Measurements from ENCODE around the gene TUBGCP2.

TUBGCP2 gene

GRCh38 chr10:133264461-133264860, 44.2 kb downstream of the TUBGCP2 start:
- Histone ChIP-seq H3K4me3 (no peak overlapping the region), H3K4me1 (peaks cover 50 to 65% (median 57%) of the 10 kb centered on the region in 10 experiments), H3K4me2 (peak overlapping the region; percentile 9 to 91 (median 78); a peak in 19 of 22 replicates), H3K27ac (no peak overlapping the region), H3K9me3 (replicated peaks in 1 of 11) (no peaks in the 10 kb centered on the region), H3K9ac (no peak overlapping the region), H3K36me3 (peaks cover 0 to 22% (median 0%) of the 10 kb centered on the region in 11 experiments; a peak in 7 of 22 replicates), H4K20me1 (peaks cover 0 to 16% (median 0%) of the 10 kb centered on the region in 11 experiments; a peak in 7 of 22 replicates), H3K27me3 (peaks cover 0 to 19% (median 6%) of the 10 kb centered on the region in 11 experiments; a peak in 9 of 22 replicates)
- no peak for TF ChIP-seq Cebpa-rat (IDR thresholded peaks at IDR 0.05)

GRCh38 chr10:133263674-133264073, 45.0 kb downstream of the TUBGCP2 start:
- Histone ChIP-seq H3K4me3 (no peak overlapping the region), H3K27me3 (peaks cover 0 to 19% (median 6%) of the 10 kb centered on the region in 11 experiments; a peak in 10 of 22 replicates), H3K9ac (peak overlapping the region in 1 of 11 experiments; percentile 10; a peak in 1 of 22 replicates), H3K4me1 (peaks cover 50 to 71% (median 56%) of the 10 kb centered on the region in 10 experiments), H4K20me1 (peaks cover 0 to 14% (median 0%) of the 10 kb centered on the region in 11 experiments; a peak in 6 of 22 replicates), H3K9me3 (replicated peaks in 1 of 11) (no peaks in the 10 kb centered on the region), H3K4me2 (peak overlapping the region; percentile 34 to 91 (median 78); a peak in 20 of 22 replicates), H3K27ac (no peak overlapping the region), H3K36me3 (peaks cover 0 to 14% (median 0%) of the 10 kb centered on the region in 11 experiments; a peak in 6 of 22 replicates)
- no peak for TF ChIP-seq Cebpa-rat (IDR thresholded peaks at IDR 0.05)

DNA sequence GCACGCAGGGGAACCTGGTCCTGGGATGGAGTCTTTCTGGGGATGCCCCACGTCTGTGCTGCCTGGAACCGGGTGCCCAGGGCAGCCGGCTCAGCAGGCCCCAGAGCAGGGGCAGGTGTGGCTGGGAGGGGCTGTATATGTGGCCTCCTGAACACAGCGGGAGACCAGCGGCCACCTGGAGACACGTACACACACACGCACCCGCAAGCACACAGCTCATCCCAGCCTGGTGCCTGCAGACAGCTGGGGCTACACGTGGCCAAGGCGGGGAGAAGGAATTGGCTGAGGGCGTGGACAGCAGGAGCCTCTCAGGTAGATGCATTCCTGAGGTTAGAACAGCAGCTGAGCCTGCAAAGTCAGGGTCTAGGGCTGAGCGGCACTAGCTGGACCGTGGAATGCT, 46.0 kb downstream of the TUBGCP2 start:
- Histone ChIP-seq H4K20me1 (peaks cover 0 to 23% (median 0%) of the 10 kb centered on the region in 11 experiments; a peak in 6 of 22 replicates), H3K27me3 (peaks cover 0 to 19% (median 6%) of the 10 kb centered on the region in 11 experiments; a peak in 10 of 22 replicates), H3K4me3 (peak overlapping the region in 6 of 10 experiments; percentile 31 to 57 (median 46); a peak in 9 of 20 replicates), H3K9ac (peak overlapping the region in 6 of 11 experiments; percentile 26 to 66 (median 47); a peak in 8 of 22 replicates), H3K9me3 (replicated peaks in 1 of 11) (no peaks in the 10 kb centered on the region), H3K4me2 (peak overlapping the region; percentile 71 to 94 (median 79)), H3K36me3 (peaks cover 0 to 5% (median 0%) of the 10 kb centered on the region in 11 experiments; a peak in 2 of 22 replicates), H3K4me1 (peaks cover 60 to 81% (median 66%) of the 10 kb centered on the region in 10 experiments), H3K27ac (peak overlapping the region in 5 of 11 experiments; percentile 8 to 48 (median 37); a peak in 6 of 22 replicates)
- TF ChIP-seq Cebpa-rat (IDR thresholded peaks at IDR 0.05), result no peak

GRCh38 chr10:133261726-133262325, 46.8 kb downstream of the TUBGCP2 start:
- H3K4me2 ChIP-seq, result peak overlapping the region; percentile 86 to 100 (median 97)
- peaks cover 0 to 23% (median 0%) of the 10 kb centered on the region in 11 experiments; a peak in 6 of 22 replicates for H4K20me1 ChIP-seq
- H3K9me3 ChIP-seq (replicated peaks in 1 of 11), result no peaks in the 10 kb centered on the region
- peaks cover 68 to 89% (median 75%) of the 10 kb centered on the region in 10 experiments for H3K4me1 ChIP-seq
- peak overlapping the region; percentile 82 to 90 (median 86) for H3K9ac ChIP-seq
- H3K27ac ChIP-seq, result peak overlapping the region; percentile 81 to 100 (median 92)
- peaks cover 0 to 19% (median 6%) of the 10 kb centered on the region in 11 experiments; a peak in 10 of 22 replicates for H3K27me3 ChIP-seq
- H3K4me3 ChIP-seq, result peak overlapping the region; percentile 57 to 75 (median 64)
- no peak for TF ChIP-seq Cebpa-rat (IDR thresholded peaks at IDR 0.05)
- no peaks in the 10 kb centered on the region for H3K36me3 ChIP-seq

- Histone ChIP-seq H3K4me1 (peaks cover 75 to 92% (median 82%) of the 10 kb centered on the region in 10 experiments), H3K9me3 (replicated peaks in 1 of 11) (no peaks in the 10 kb centered on the region), H3K27ac (peak overlapping the region; percentile 81 to 100 (median 92)), H3K9ac (peak overlapping the region; percentile 82 to 90 (median 86)), H3K4me2 (peak overlapping the region; percentile 86 to 100 (median 97)), H3K36me3 (no peaks in the 10 kb centered on the region), H4K20me1 (peaks cover 0 to 20% (median 0%) of the 10 kb centered on the region in 11 experiments; a peak in 6 of 22 replicates), H3K27me3 (peaks cover 0 to 19% (median 6%) of the 10 kb centered on the region in 11 experiments; a peak in 10 of 22 replicates), H3K4me3 (peak overlapping the region; percentile 57 to 75 (median 64))
- TF ChIP-seq Cebpa-rat (IDR thresholded peaks at IDR 0.05), result no peak
Observed at GRCh38 chr10:133260895-133261725, 47.6 kb downstream of the TUBGCP2 start.

DNA sequence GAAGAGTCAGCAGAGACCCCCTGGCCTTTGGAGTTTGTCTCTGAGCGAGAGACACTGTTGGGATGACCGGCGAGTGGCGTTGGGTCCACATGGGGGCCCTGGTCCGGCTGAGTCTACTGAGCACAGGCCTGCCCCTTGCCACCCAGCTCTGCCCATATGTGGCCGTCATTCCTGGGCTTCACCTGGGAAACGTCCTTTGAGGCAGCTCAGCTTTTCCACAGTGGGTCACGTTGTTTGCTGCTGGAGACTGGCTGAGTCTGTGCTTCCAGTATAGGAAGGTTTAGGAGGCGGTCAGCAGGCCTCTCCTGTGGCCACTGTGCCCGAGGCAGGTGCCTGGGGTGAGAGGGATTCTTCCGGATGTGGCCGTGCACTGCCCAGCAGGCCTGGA, 49.1 kb downstream of the TUBGCP2 start:
- peaks cover 0 to 20% (median 0%) of the 10 kb centered on the region in 11 experiments; a peak in 6 of 22 replicates for H4K20me1 ChIP-seq
- no peak for TF ChIP-seq Cebpa-rat (IDR thresholded peaks at IDR 0.05)
- H3K36me3 ChIP-seq, result no peaks in the 10 kb centered on the region
- no peaks in the 10 kb centered on the region for H3K9me3 ChIP-seq (replicated peaks in 1 of 11)
- H3K9ac ChIP-seq, result peak overlapping the region; percentile 78 to 95 (median 85); a peak in 20 of 22 replicates
- H3K27me3 ChIP-seq, result peaks cover 0 to 19% (median 6%) of the 10 kb centered on the region in 11 experiments; a peak in 10 of 22 replicates
- H3K27ac ChIP-seq, result peak overlapping the region; percentile 91 to 100 (median 96); a peak in 21 of 22 replicates
- peak overlapping the region; percentile 86 to 100 (median 97) for H3K4me2 ChIP-seq
- H3K4me3 ChIP-seq, result peak overlapping the region in 8 of 10 experiments; percentile 10 to 75 (median 54); a peak in 15 of 20 replicates
- peaks cover 87 to 93% (median 91%) of the 10 kb centered on the region in 10 experiments for H3K4me1 ChIP-seq

GRCh38 chr10:133258818-133259601, 49.7 kb downstream of the TUBGCP2 start:
- H3K27ac ChIP-seq, result peak overlapping the region; percentile 91 to 100 (median 97)
- no peaks in the 10 kb centered on the region for H3K9me3 ChIP-seq (replicated peaks in 1 of 11)
- H3K36me3 ChIP-seq, result no peaks in the 10 kb centered on the region
- peaks cover 0 to 20% (median 0%) of the 10 kb centered on the region in 11 experiments; a peak in 4 of 22 replicates for H4K20me1 ChIP-seq
- peaks cover 87 to 93% (median 91%) of the 10 kb centered on the region in 10 experiments for H3K4me1 ChIP-seq
- H3K9ac ChIP-seq, result peak overlapping the region; percentile 79 to 95 (median 86)
- peaks cover 0 to 19% (median 6%) of the 10 kb centered on the region in 11 experiments; a peak in 10 of 22 replicates for H3K27me3 ChIP-seq
- peak overlapping the region; percentile 86 to 100 (median 99) for H3K4me2 ChIP-seq
- H3K4me3 ChIP-seq, result peak overlapping the region; percentile 15 to 75 (median 48); a peak in 17 of 20 replicates
- peak in 10 of 11 experiments; percentile 66 to 97 (median 92); a peak in 20 of 22 replicates for TF ChIP-seq Cebpa-rat (IDR thresholded peaks at IDR 0.05)

All from BLaER1 treated with 17β-estradiol and CSF1 and Interleukin-3, amounts not matched to agents 10 nM and 100 nM (cell line).